HG02970 (cell line): Measurements from ENCODE around the gene LRRC45.

Experiments
- ATAC-seq: cut with Tn5 transposase; IDR thresholded peaks from one replicate; pipeline ENCODE4 v1.9.1; 2021; ENCODE audit warnings: mild to moderate bottlenecking, moderate library complexity, moderate number of reproducible peaks; ENCODE audit not compliant: unreplicated experiment, low FRiP score

The LRRC45 gene

GRCh38 chr17:82079001-82079677 is 56.0 kb downstream of the LRRC45 start:
- no peak for ATAC-seq

- ATAC-seq: no peak
These were observed 57.1 kb downstream of the LRRC45 start for GRCh38 chr17:82080048-82080788.
